Activated CD4-positive, alpha-beta T cell treated with anti-CD3 and anti-CD28 coated beads, Interleukin-2, amount 10 ng/mL, durations not matched to agents 24 days and 14 days (primary cell): ENCODE measurements around the gene ZMYND19. TPM values are rescaled to one million over a fixed set of nuclear protein-coding genes. Genes with fewer than 3 reads are reported as not detected.
A peak's percentile ranks its signal among the peaks of the same experiment; 100 is the strongest.
"Not testable (repeated sequence)": the region's sequence is repeated elsewhere in the genome, so short reads cannot be mapped to it uniquely, and the experiment has no call there.

Experiments used
- DNase-seq: peaks from one replicate; pipeline ENCODE4 v3.0.0; 2022
- H3K27ac Mint-ChIP-seq: one replicate; pipeline ENCODE4 v1.8.0; 2022; ENCODE audit warnings: mild to moderate bottlenecking, mixed read lengths
- H3K27me3 Mint-ChIP-seq: one replicate; pipeline ENCODE4 v1.8.0; 2022; ENCODE audit warnings: mixed read lengths
- H3K36me3 Mint-ChIP-seq: one replicate; pipeline ENCODE4 v1.8.0; 2022; ENCODE audit warnings: low read depth, mild to moderate bottlenecking, mixed read lengths
- H3K4me1 Mint-ChIP-seq: one replicate; pipeline ENCODE4 v1.8.0; 2021; ENCODE audit warnings: mixed read lengths
- H3K4me3 Mint-ChIP-seq: one replicate; pipeline ENCODE4 v1.8.0; 2022; ENCODE audit warnings: mild to moderate bottlenecking, moderate library complexity, mixed read lengths
- H3K9me3 Mint-ChIP-seq: one replicate; pipeline ENCODE4 v1.8.0; 2021; ENCODE audit warnings: mixed read lengths
- intact Hi-C: fragments of 100-400 bp; cut with micrococcal nuclease; formaldehyde crosslinking; loops from one replicate; pipeline ENCODE4 v1.15.1; 2023
- total RNA-seq: library from RNA; stranded (reverse); gene quantifications from 2 replicates; pipeline ENCODE4 v1.2.3, GENCODE V29; 2022

The ZMYND19 gene
- total RNA-seq, 1 donor from 2014 or later = 92.4 TPM

GRCh38 chr9:137574192-137574591 lies 16.1 kb downstream of the ZMYND19 start:
- Mint-ChIP-seq H3K27me3 (no peaks in the 10 kb centered on the region), H3K36me3 (peaks cover 46% of the 10 kb centered on the region), H3K4me1 (peaks cover 39% of the 10 kb centered on the region), H3K9me3 (no peaks in the 10 kb centered on the region), H3K4me3 (no peak overlapping the region), H3K27ac (no peak overlapping the region)
- intact Hi-C loops = no loop called here
- no peak for DNase-seq

GRCh38 chr9:137570566-137570965 lies 19.7 kb downstream of the ZMYND19 start:
- Mint-ChIP-seq H3K4me1 (peaks cover 20% of the 10 kb centered on the region), H3K27me3 (no peaks in the 10 kb centered on the region), H3K36me3 (peaks cover 42% of the 10 kb centered on the region), H3K27ac (peak overlapping the region; percentile 48), H3K9me3 (no peaks in the 10 kb centered on the region), H3K4me3 (no peak overlapping the region)
- intact Hi-C loops = no loop called here
- no peak for DNase-seq

GRCh38 chr9:137569609-137570203 lies 20.6 kb downstream of the ZMYND19 start:
- DNase-seq = no peak
- Mint-ChIP-seq H3K4me1 (peaks cover 13% of the 10 kb centered on the region), H3K36me3 (peaks cover 36% of the 10 kb centered on the region), H3K4me3 (no peak overlapping the region), H3K9me3 (no peaks in the 10 kb centered on the region), H3K27me3 (no peaks in the 10 kb centered on the region), H3K27ac (no peak overlapping the region)
- intact Hi-C loops = no loop called here

GRCh38 chr9:137568445-137568844 lies 21.9 kb downstream of the ZMYND19 start:
- H3K4me3 Mint-ChIP-seq, intact Hi-C loops, H3K27me3 Mint-ChIP-seq, DNase-seq, H3K27ac Mint-ChIP-seq, H3K9me3 Mint-ChIP-seq: not testable (repeated sequence)
- Mint-ChIP-seq H3K36me3 (peaks cover 38% of the 10 kb centered on the region), H3K4me1 (peaks cover 13% of the 10 kb centered on the region)

GRCh38 chr9:137564817-137565411 lies 25.4 kb downstream of the ZMYND19 start:
- Mint-ChIP-seq H3K36me3 (peaks cover 36% of the 10 kb centered on the region), H3K27me3 (no peaks in the 10 kb centered on the region), H3K9me3 (no peaks in the 10 kb centered on the region), H3K4me3 (no peak overlapping the region), H3K4me1 (peaks cover 6% of the 10 kb centered on the region), H3K27ac (no peak overlapping the region)
- no peak for DNase-seq
- intact Hi-C loops = no loop called here

GRCh38 chr9:137564134-137564533 lies 26.2 kb downstream of the ZMYND19 start:
- Mint-ChIP-seq H3K4me1 (peaks cover 2% of the 10 kb centered on the region), H3K27ac (no peak overlapping the region), H3K27me3 (no peaks in the 10 kb centered on the region), H3K36me3 (peaks cover 37% of the 10 kb centered on the region), H3K9me3 (no peaks in the 10 kb centered on the region), H3K4me3 (no peak overlapping the region)
- intact Hi-C loops = no loop called here
- DNase-seq = no peak

GRCh38 chr9:137558127-137558526 lies 32.2 kb downstream of the ZMYND19 start:
- no peak overlapping the region for H3K27ac Mint-ChIP-seq
- DNase-seq = no peak
- intact Hi-C loops = no loop called here
- H3K4me3 Mint-ChIP-seq = no peak overlapping the region
- H3K9me3 Mint-ChIP-seq = no peaks in the 10 kb centered on the region
- H3K27me3 Mint-ChIP-seq = no peaks in the 10 kb centered on the region
- H3K36me3 Mint-ChIP-seq = peaks cover 44% of the 10 kb centered on the region
- H3K4me1 Mint-ChIP-seq = peaks cover 3% of the 10 kb centered on the region

GRCh38 chr9:137556069-137556838 lies 34.1 kb downstream of the ZMYND19 start:
- Mint-ChIP-seq H3K4me3 (no peak overlapping the region), H3K27me3 (no peaks in the 10 kb centered on the region), H3K27ac (no peak overlapping the region), H3K36me3 (peaks cover 38% of the 10 kb centered on the region), H3K4me1 (peaks cover 5% of the 10 kb centered on the region), H3K9me3 (no peaks in the 10 kb centered on the region)
- intact Hi-C loops = no loop called here
- no peak for DNase-seq

- Mint-ChIP-seq H3K9me3 (no peaks in the 10 kb centered on the region), H3K27ac (no peak overlapping the region), H3K4me3 (no peak overlapping the region), H3K4me1 (peaks cover 7% of the 10 kb centered on the region), H3K27me3 (no peaks in the 10 kb centered on the region), H3K36me3 (peaks cover 39% of the 10 kb centered on the region)
- intact Hi-C loops = no loop called here
- DNase-seq = no peak
Measured at GRCh38 chr9:137555179-137555578, 35.1 kb downstream of the ZMYND19 start.

- Mint-ChIP-seq H3K4me1 (peaks cover 9% of the 10 kb centered on the region), H3K27me3 (no peaks in the 10 kb centered on the region), H3K27ac (no peak overlapping the region)
Measured at GRCh38 chr9:137554349-137554748, 36.0 kb downstream of the ZMYND19 start.

GRCh38 chr9:137553654-137554053 lies 36.7 kb downstream of the ZMYND19 start:
- intact Hi-C loops = loop anchor here (5.0 kb wide), 2 partner anchors 96 to 761 kb away; partner anchors contain the start of genes NSMF and TMEM141
- H3K36me3 Mint-ChIP-seq = peaks cover 31% of the 10 kb centered on the region
- peak overlapping the region; percentile 37 for H3K4me3 Mint-ChIP-seq

More at GRCh38 chr9:137554349-137554748, 36.0 kb downstream of the ZMYND19 start:
- intact Hi-C loops = loop anchor here (5.0 kb wide), 2 partner anchors 97 to 762 kb away; partner anchors contain the start of genes NSMF and TMEM141
- no peaks in the 10 kb centered on the region for H3K9me3 Mint-ChIP-seq
- peaks cover 31% of the 10 kb centered on the region for H3K36me3 Mint-ChIP-seq
- no peak for DNase-seq
- H3K4me3 Mint-ChIP-seq = no peak overlapping the region

GRCh38 chr9:137552022-137552768 lies 38.1 kb downstream of the ZMYND19 start:
- no peak for DNase-seq

More at GRCh38 chr9:137553654-137554053, 36.7 kb downstream of the ZMYND19 start:
- H3K27ac Mint-ChIP-seq, DNase-seq, H3K27me3 Mint-ChIP-seq, H3K9me3 Mint-ChIP-seq: not testable (repeated sequence)
- H3K4me1 Mint-ChIP-seq = peaks cover 11% of the 10 kb centered on the region

GRCh38 chr9:137551264-137552021 lies 38.9 kb downstream of the ZMYND19 start, which contains the start of gene MRPL41:
TSS of gene MRPL41 (plus strand) at chr9:137551879. CDS start at chr9:137552082, 203 bp downstream.
- Mint-ChIP-seq H3K4me3 (peak within 1 kb of the TSS; percentile 86), H3K27ac (peak within 1 kb of the TSS; percentile 81)
- intact Hi-C loops = loop anchor here (1.0 to 5.0 kb wide), 6 partner anchors 17 to 759 kb away; partner anchors contain the start of genes ARRDC1, DPH7, NSMF and TMEM141

More at GRCh38 chr9:137552022-137552768, 38.1 kb downstream of the ZMYND19 start:
- Mint-ChIP-seq H3K9me3 (no peaks in the 10 kb centered on the region), H3K27me3 (no peaks in the 10 kb centered on the region), H3K36me3 (peaks cover 27% of the 10 kb centered on the region), H3K4me3 (peak overlapping the region; percentile 86), H3K27ac (peak overlapping the region; percentile 81), H3K4me1 (peaks cover 13% of the 10 kb centered on the region)
- intact Hi-C loops = loop anchor here (5.0 kb wide), 2 partner anchors 95 to 760 kb away; partner anchors contain the start of genes NSMF and TMEM141

More at GRCh38 chr9:137551264-137552021, 38.9 kb downstream of the ZMYND19 start, which contains the start of gene MRPL41:
- DNase-seq = peak; percentile 98
- Mint-ChIP-seq H3K4me1 (peaks cover 13% of the 10 kb centered on the region), H3K27me3 (no peaks in the 10 kb centered on the region), H3K9me3 (no peaks in the 10 kb centered on the region), H3K36me3 (peaks cover 25% of the 10 kb centered on the region)
